HEK293 (cell line): Measurements from ENCODE around the gene IL6.

ENCODE experiments used
- REST ChIP-seq: fragments of 450-650 bp; formaldehyde crosslinking; IDR thresholded peaks from 2 replicates; pipeline ENCODE4 v1.5.1; 2016; ENCODE audit warnings: missing biosample characterization, missing genetic modification characterization
- YY1 ChIP-seq: fragments of 450-650 bp; formaldehyde crosslinking; IDR thresholded peaks from 2 replicates; pipeline ENCODE4 v1.5.1; 2018; ENCODE audit warnings: missing biosample characterization, missing genetic modification characterization

- TF ChIP-seq YY1 (tag by site-specific recombination) (no peak), REST (tag by site-specific recombination) (no peak)
These were observed 30.3 kb upstream of the IL6 start for GRCh38 chr7:22696541-22697228.
